SK-N-SH (cell line): ENCODE results near the gene LMOD3. TPM values are rescaled to one million over a fixed set of nuclear protein-coding genes. Genes with fewer than 3 reads are reported as not detected.

Source experiments
- CTCF ChIA-PET: fragments of 300-600, 350-600 bp; formaldehyde crosslinking; extraction: SDS; loops from one replicate; lab custom pipeline; 2021; lab: Yijun Ruan, JAX
- POLR2A ChIA-PET: fragments of 350-600 bp; sonication (Branson Sonifier 250); formaldehyde crosslinking; extraction: SDS; loops from one replicate; lab custom pipeline; 2020; ENCODE audit warnings: antibody characterized with exemption, inconsistent platforms; lab: Yijun Ruan, JAX
- DNase-seq: peaks from one replicate; pipeline ENCODE4 v3.0.0; 2012
- H2AFZ ChIP-seq: fragments of 200-600 bp; sonication (generic); 2 replicates; pipeline ENCODE4 v1.8.1; 2016; ENCODE audit warnings: antibody characterized with exemption, mild to moderate bottlenecking, low read depth
- H3F3A ChIP-seq: fragments of 200-600 bp; sonication (generic); replicated peaks from 2 replicates; pipeline ENCODE3; 2016; ENCODE audit warnings: antibody characterized with exemption, mild to moderate bottlenecking; ENCODE audit not compliant: insufficient read depth
- H3K27ac ChIP-seq, 2 experiments: fragments of 200-500 bp in 1 of 2; fragments of 200-600 bp in 1 of 2; sonication (Bioruptor generic) in 1 of 2; sonication (generic), shearing (Covaris generic) in 1 of 2; 2 replicates each; pipeline versions ENCODE4 v1.5.1 to v1.6.1; 2014 to 2016; ENCODE audit warnings: low read depth in 2 of 2, inconsistent platforms in 1 of 2, low read length in 1 of 2, mild to moderate bottlenecking in 1 of 2, mixed read lengths in 1 of 2
- H3K27me3 ChIP-seq: fragments of 200-600 bp; sonication (generic), shearing (Covaris generic); 2 replicates; pipeline ENCODE4 v1.6.1; 2016; ENCODE audit warnings: mixed run types; ENCODE audit not compliant: insufficient read depth
- H3K36me3 ChIP-seq, 2 experiments: fragments of 200-500 bp in 1 of 2; fragments of 200-600 bp in 1 of 2; sonication (Bioruptor generic) in 1 of 2; sonication (generic) in 1 of 2; replicated peaks in 1 of 2; 2 replicates each; pipeline versions ENCODE3 to v1.5.1; 2014 to 2016; ENCODE audit warnings: low read length in 1 of 2, mild to moderate bottlenecking in 1 of 2; ENCODE audit not compliant: insufficient read depth in 2 of 2, control insufficient read depth in 1 of 2
- H3K4me1 ChIP-seq, 2 experiments: fragments of 200-500 bp in 1 of 2; fragments of 200-600 bp in 1 of 2; sonication (Bioruptor generic) in 1 of 2; sonication (generic), shearing (Covaris generic) in 1 of 2; 2 replicates each; pipeline versions ENCODE4 v1.5.1 to v1.6.1; 2014 to 2016; ENCODE audit warnings: low read depth in 1 of 2, low read length in 1 of 2, mixed run types in 1 of 2; ENCODE audit not compliant: insufficient read depth in 2 of 2, control insufficient read depth in 1 of 2
- H3K4me2 ChIP-seq: fragments of 200-600 bp; sonication (generic), shearing (Covaris generic); 2 replicates; pipeline ENCODE4 v1.6.1; 2017; ENCODE audit warnings: mixed run types
- H3K4me3 ChIP-seq, 2 experiments: fragments of 200-500 bp in 1 of 2; fragments of 200-600 bp in 1 of 2; sonication (Bioruptor generic) in 1 of 2; sonication (generic), shearing (Covaris generic) in 1 of 2; 2 replicates each; pipeline versions ENCODE4 v1.5.1 to v1.8.1; 2014 to 2016; ENCODE audit warnings: low read depth in 2 of 2, inconsistent platforms in 1 of 2, low read length in 1 of 2, mild to moderate bottlenecking in 1 of 2, mixed read lengths in 1 of 2, moderate library complexity in 1 of 2
- H3K79me2 ChIP-seq: fragments of 200-600 bp; sonication (generic); 2 replicates; pipeline ENCODE4 v1.8.1; 2017; ENCODE audit warnings: mild to moderate bottlenecking; ENCODE audit not compliant: insufficient read depth
- H3K9ac ChIP-seq: fragments of 200-600 bp; sonication (generic); 2 replicates; pipeline ENCODE4 v1.6.1; 2017; ENCODE audit warnings: mixed run types
- H3K9me2 ChIP-seq: fragments of 200-600 bp; sonication (generic); 2 replicates; pipeline ENCODE4 v1.6.1; 2017; ENCODE audit warnings: mixed run types
- H3K9me3 ChIP-seq: fragments of 200-600 bp; sonication (generic); 2 replicates; pipeline ENCODE4 v1.6.1; 2017; ENCODE audit warnings: mixed run types, mild to moderate bottlenecking, moderate library complexity
- H4K20me1 ChIP-seq: fragments of 200-600 bp; sonication (generic); 2 replicates; pipeline ENCODE4 v1.6.1; 2017; ENCODE audit warnings: mild to moderate bottlenecking, mixed run types; ENCODE audit not compliant: insufficient read depth
- CHD2 ChIP-seq: fragments of 150-350 bp; IDR thresholded peaks from 2 replicates; pipeline ENCODE4 v1.6.1; 2018; ENCODE audit warnings: low read length; ENCODE audit not compliant: partially characterized antibody
- EZH2phosphoT487 ChIP-seq: fragments of 200-600 bp; sonication (generic); IDR thresholded peaks from 2 replicates; pipeline ENCODE4 v1.6.1; 2017; ENCODE audit warnings: low read depth, mixed run types, mild to moderate bottlenecking, antibody characterized with exemption, moderate library complexity, borderline replicate concordance
- FOXM1 ChIP-seq: IDR thresholded peaks from 2 replicates; pipeline ENCODE4 v1.4.0; 2012; ENCODE audit warnings: low read depth, mild to moderate bottlenecking
- JUND ChIP-seq: IDR thresholded peaks from 2 replicates; pipeline ENCODE4 v1.4.0; 2012
- MXI1 ChIP-seq: IDR thresholded peaks from 2 replicates; pipeline ENCODE4 v1.6.1; 2012; ENCODE audit warnings: mild to moderate bottlenecking, low read depth, low read length, improper control_type of control experiment
- POLR2AphosphoS5 ChIP-seq: IDR thresholded peaks from 2 replicates; pipeline ENCODE4 v1.6.1; 2012; ENCODE audit warnings: low read depth, low read length
- RCOR1 ChIP-seq: fragments of 150-350 bp; IDR thresholded peaks from 2 replicates; pipeline ENCODE4 v1.6.1; 2017; ENCODE audit warnings: antibody characterized with exemption, low read length
- SIN3A ChIP-seq: IDR thresholded peaks from 2 replicates; pipeline ENCODE4 v1.6.1; 2012; ENCODE audit warnings: low read depth, mild to moderate bottlenecking, low read length, moderate library complexity, borderline replicate concordance
- TAF1 ChIP-seq: IDR thresholded peaks from 2 replicates; pipeline ENCODE4 v1.6.1; 2012; ENCODE audit warnings: low read depth, mild to moderate bottlenecking, low read length, moderate library complexity, borderline replicate concordance
- TCF12 ChIP-seq: IDR thresholded peaks from 2 replicates; pipeline ENCODE4 v1.4.0; 2012
- TEAD4 ChIP-seq: IDR thresholded peaks from 2 replicates; pipeline ENCODE4 v1.4.0; 2012; ENCODE audit warnings: mild to moderate bottlenecking, borderline replicate concordance; ENCODE audit not compliant: insufficient read depth
- YY1 ChIP-seq: IDR thresholded peaks from 2 replicates; pipeline ENCODE4 v1.4.0; 2012; ENCODE audit warnings: low read depth, mild to moderate bottlenecking
- ZBTB33 ChIP-seq: IDR thresholded peaks from 2 replicates; pipeline ENCODE4 v1.4.0; 2012; ENCODE audit warnings: low read depth, borderline replicate concordance
- WGBS: methylation state at CpG from one replicate; pipeline ENCODE4 v1.1.6; 2017; ENCODE audit warnings: low lambda C conversion rate; 5-methylcytosine and 5-hydroxymethylcytosine counted together
- polyA plus RNA-seq, 3 experiments: library from polyadenylated mRNA; depleted of rRNA; stranded (reverse); fragments of >200 nt; gene quantifications; 2 replicates each; pipeline ENCODE4 v1.2.3, GENCODE V29; 2012
- TF ChIP-seq, protein P1 (sequence below): IDR thresholded peaks from 2 replicates; pipeline ENCODE4; 2012
- TF ChIP-seq, protein P2 (sequence below): fragments of 150-350 bp; IDR thresholded peaks from 2 replicates; pipeline ENCODE4 v1.6.1; 2017; ENCODE audit warnings: antibody characterized with exemption, low read length, low read depth, borderline replicate concordance
- TF ChIP-seq, protein P3 (sequence below): fragments of 150-350 bp; IDR thresholded peaks from 2 replicates; pipeline ENCODE4 v1.6.1; 2016; ENCODE audit warnings: mild to moderate bottlenecking, low read depth, low read length
- TF ChIP-seq, protein P4 (sequence below): IDR thresholded peaks from 2 replicates; pipeline ENCODE4 v1.4.0; 2012; ENCODE audit warnings: low read depth, borderline replicate concordance

Gene LMOD3
- polyA plus RNA-seq, 1 of the 3 experiments (the other 2 are of a cell fraction) = not detected

DNA sequence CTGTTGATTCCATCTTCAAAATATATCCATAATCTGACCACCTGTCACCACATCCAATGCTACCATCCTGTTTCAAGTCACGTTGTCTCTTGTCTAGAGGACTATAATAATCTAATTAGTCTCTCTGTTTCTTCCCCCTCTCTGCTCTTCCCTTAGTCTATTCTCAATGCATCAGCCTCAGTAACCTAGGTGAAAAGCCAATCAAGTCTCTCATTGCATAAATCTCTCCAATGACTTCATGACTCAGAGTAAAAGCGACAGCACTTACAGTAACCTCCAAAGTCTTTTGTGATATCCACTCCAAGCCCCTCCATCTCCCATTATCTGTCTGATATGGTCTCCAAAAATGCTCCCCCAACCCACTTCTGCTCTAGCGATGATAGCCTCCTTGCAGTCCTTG is 49.5 kb downstream of the LMOD3 start:
- Histone ChIP-seq H3K27ac (no peak overlapping the region), H3K4me3 (no peak overlapping the region), H3K4me1 (peaks cover 0 to 5% of the 10 kb centered on the region in 2 experiments; a peak in 2 of 4 replicates), H3K4me2 (no peak overlapping the region), H3K9me3 (no peaks in the 10 kb centered on the region), H3K79me2 (peaks cover 62% of the 10 kb centered on the region), H3F3A (no peaks in the 10 kb centered on the region), H3K27me3 (no peaks in the 10 kb centered on the region), H2AFZ (no peak overlapping the region), H3K9me2 (no peaks in the 10 kb centered on the region), H4K20me1 (no peaks in the 10 kb centered on the region), H3K9ac (no peak overlapping the region), H3K36me3 (peaks cover 41 to 50% of the 10 kb centered on the region in 2 experiments)
- ChIA-PET POLR2A (no interaction called here), CTCF (interaction anchor here (2.8 kb wide), 1 partner anchor 11 kb away, joined by 6 read pairs; the partner anchor contains the start of gene ARL6IP5)
- DNase-seq = no peak
- WGBS = 93% methylated on average over 3 of the region's 3 CpGs
- TF ChIP-seq TAF1 (no peak), CHD2 (no peak), RCOR1 (no peak), EZH2phosphoT487 (no peak), JUND (no peak), TEAD4 (no peak), ZBTB33 (no peak), POLR2AphosphoS5 (no peak), SIN3A (no peak)
- TF ChIP-seq, protein P1, sequence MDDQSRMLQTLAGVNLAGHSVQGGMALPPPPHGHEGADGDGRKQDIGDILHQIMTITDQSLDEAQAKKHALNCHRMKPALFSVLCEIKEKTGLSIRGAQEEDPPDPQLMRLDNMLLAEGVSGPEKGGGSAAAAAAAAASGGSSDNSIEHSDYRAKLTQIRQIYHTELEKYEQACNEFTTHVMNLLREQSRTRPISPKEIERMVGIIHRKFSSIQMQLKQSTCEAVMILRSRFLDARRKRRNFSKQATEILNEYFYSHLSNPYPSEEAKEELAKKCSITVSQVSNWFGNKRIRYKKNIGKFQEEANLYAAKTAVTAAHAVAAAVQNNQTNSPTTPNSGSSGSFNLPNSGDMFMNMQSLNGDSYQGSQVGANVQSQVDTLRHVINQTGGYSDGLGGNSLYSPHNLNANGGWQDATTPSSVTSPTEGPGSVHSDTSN = no peak
- TF ChIP-seq, protein P2, sequence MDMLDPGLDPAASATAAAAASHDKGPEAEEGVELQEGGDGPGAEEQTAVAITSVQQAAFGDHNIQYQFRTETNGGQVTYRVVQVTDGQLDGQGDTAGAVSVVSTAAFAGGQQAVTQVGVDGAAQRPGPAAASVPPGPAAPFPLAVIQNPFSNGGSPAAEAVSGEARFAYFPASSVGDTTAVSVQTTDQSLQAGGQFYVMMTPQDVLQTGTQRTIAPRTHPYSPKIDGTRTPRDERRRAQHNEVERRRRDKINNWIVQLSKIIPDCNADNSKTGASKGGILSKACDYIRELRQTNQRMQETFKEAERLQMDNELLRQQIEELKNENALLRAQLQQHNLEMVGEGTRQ = no peak

DNA sequence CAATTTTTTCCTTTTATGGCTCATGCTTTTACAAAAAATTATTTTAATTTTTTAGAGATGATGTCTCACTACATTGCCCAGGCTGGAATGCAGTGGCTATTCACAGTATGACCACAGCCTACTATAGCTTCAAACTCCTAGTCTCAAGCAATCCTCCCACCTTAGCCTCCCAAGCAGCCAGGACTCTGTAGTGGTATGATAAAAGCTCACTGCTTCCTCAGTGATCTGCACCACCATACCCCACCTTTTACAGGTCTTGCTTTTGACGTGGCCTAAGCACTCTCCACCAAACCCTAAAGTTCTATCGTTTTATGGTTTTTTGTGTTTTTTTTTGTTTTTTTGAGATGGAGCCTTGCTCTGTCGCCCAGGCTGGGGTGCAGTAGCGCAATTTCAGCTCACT is 56.3 kb downstream of the LMOD3 start:
- H3K27me3 ChIP-seq = no peaks in the 10 kb centered on the region
- no peak for TF ChIP-seq CHD2
- no peak for TF ChIP-seq TCF12
- TF ChIP-seq, protein P3, sequence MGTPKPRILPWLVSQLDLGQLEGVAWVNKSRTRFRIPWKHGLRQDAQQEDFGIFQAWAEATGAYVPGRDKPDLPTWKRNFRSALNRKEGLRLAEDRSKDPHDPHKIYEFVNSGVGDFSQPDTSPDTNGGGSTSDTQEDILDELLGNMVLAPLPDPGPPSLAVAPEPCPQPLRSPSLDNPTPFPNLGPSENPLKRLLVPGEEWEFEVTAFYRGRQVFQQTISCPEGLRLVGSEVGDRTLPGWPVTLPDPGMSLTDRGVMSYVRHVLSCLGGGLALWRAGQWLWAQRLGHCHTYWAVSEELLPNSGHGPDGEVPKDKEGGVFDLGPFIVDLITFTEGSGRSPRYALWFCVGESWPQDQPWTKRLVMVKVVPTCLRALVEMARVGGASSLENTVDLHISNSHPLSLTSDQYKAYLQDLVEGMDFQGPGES = no peak
- TF ChIP-seq, protein P2 = no peak
- TF ChIP-seq MXI1 = no peak
- no peak for TF ChIP-seq TEAD4
- TF ChIP-seq, protein P4, sequence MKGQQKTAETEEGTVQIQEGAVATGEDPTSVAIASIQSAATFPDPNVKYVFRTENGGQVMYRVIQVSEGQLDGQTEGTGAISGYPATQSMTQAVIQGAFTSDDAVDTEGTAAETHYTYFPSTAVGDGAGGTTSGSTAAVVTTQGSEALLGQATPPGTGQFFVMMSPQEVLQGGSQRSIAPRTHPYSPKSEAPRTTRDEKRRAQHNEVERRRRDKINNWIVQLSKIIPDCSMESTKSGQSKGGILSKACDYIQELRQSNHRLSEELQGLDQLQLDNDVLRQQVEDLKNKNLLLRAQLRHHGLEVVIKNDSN = no peak
- TF ChIP-seq TAF1 = no peak
- TF ChIP-seq YY1 = no peak
- TF ChIP-seq FOXM1 = no peak

More for the DNA sequence above, 56.3 kb downstream of the LMOD3 start:
- H3K27ac ChIP-seq = no peak overlapping the region
- no peak for DNase-seq
- POLR2A ChIA-PET = no interaction called here
- no peaks in the 10 kb centered on the region for H3K9me3 ChIP-seq
- no peaks in the 10 kb centered on the region for H3F3A ChIP-seq
- H3K79me2 ChIP-seq = peaks cover 14% of the 10 kb centered on the region
- H3K9me2 ChIP-seq = no peaks in the 10 kb centered on the region
- H3K4me1 ChIP-seq = no peaks in the 10 kb centered on the region; a peak in 1 of 4 replicates
- no peak overlapping the region for H3K9ac ChIP-seq
- CTCF ChIA-PET = no interaction called here
- 85% methylated on average over 4 of the region's 4 CpGs for WGBS
- H3K4me3 ChIP-seq = no peak overlapping the region
- no peak overlapping the region for H3K4me2 ChIP-seq
- H2AFZ ChIP-seq = no peak overlapping the region
- no peaks in the 10 kb centered on the region for H4K20me1 ChIP-seq
- peaks cover 58 to 62% of the 10 kb centered on the region in 2 experiments for H3K36me3 ChIP-seq
